Measurements from ENCODE around the gene RORC. TPM values are rescaled to one million over a fixed set of nuclear protein-coding genes. Genes with fewer than 3 reads are reported as not detected.

Gene RORC
- total and polyA plus RNA-seq, 2 of the 8 experiments (the other 6 are each of a cell fraction or from before 2014, with no cell fraction given) = 0.44 to 0.54 TPM

- TF ChIP-seq, protein P1, sequence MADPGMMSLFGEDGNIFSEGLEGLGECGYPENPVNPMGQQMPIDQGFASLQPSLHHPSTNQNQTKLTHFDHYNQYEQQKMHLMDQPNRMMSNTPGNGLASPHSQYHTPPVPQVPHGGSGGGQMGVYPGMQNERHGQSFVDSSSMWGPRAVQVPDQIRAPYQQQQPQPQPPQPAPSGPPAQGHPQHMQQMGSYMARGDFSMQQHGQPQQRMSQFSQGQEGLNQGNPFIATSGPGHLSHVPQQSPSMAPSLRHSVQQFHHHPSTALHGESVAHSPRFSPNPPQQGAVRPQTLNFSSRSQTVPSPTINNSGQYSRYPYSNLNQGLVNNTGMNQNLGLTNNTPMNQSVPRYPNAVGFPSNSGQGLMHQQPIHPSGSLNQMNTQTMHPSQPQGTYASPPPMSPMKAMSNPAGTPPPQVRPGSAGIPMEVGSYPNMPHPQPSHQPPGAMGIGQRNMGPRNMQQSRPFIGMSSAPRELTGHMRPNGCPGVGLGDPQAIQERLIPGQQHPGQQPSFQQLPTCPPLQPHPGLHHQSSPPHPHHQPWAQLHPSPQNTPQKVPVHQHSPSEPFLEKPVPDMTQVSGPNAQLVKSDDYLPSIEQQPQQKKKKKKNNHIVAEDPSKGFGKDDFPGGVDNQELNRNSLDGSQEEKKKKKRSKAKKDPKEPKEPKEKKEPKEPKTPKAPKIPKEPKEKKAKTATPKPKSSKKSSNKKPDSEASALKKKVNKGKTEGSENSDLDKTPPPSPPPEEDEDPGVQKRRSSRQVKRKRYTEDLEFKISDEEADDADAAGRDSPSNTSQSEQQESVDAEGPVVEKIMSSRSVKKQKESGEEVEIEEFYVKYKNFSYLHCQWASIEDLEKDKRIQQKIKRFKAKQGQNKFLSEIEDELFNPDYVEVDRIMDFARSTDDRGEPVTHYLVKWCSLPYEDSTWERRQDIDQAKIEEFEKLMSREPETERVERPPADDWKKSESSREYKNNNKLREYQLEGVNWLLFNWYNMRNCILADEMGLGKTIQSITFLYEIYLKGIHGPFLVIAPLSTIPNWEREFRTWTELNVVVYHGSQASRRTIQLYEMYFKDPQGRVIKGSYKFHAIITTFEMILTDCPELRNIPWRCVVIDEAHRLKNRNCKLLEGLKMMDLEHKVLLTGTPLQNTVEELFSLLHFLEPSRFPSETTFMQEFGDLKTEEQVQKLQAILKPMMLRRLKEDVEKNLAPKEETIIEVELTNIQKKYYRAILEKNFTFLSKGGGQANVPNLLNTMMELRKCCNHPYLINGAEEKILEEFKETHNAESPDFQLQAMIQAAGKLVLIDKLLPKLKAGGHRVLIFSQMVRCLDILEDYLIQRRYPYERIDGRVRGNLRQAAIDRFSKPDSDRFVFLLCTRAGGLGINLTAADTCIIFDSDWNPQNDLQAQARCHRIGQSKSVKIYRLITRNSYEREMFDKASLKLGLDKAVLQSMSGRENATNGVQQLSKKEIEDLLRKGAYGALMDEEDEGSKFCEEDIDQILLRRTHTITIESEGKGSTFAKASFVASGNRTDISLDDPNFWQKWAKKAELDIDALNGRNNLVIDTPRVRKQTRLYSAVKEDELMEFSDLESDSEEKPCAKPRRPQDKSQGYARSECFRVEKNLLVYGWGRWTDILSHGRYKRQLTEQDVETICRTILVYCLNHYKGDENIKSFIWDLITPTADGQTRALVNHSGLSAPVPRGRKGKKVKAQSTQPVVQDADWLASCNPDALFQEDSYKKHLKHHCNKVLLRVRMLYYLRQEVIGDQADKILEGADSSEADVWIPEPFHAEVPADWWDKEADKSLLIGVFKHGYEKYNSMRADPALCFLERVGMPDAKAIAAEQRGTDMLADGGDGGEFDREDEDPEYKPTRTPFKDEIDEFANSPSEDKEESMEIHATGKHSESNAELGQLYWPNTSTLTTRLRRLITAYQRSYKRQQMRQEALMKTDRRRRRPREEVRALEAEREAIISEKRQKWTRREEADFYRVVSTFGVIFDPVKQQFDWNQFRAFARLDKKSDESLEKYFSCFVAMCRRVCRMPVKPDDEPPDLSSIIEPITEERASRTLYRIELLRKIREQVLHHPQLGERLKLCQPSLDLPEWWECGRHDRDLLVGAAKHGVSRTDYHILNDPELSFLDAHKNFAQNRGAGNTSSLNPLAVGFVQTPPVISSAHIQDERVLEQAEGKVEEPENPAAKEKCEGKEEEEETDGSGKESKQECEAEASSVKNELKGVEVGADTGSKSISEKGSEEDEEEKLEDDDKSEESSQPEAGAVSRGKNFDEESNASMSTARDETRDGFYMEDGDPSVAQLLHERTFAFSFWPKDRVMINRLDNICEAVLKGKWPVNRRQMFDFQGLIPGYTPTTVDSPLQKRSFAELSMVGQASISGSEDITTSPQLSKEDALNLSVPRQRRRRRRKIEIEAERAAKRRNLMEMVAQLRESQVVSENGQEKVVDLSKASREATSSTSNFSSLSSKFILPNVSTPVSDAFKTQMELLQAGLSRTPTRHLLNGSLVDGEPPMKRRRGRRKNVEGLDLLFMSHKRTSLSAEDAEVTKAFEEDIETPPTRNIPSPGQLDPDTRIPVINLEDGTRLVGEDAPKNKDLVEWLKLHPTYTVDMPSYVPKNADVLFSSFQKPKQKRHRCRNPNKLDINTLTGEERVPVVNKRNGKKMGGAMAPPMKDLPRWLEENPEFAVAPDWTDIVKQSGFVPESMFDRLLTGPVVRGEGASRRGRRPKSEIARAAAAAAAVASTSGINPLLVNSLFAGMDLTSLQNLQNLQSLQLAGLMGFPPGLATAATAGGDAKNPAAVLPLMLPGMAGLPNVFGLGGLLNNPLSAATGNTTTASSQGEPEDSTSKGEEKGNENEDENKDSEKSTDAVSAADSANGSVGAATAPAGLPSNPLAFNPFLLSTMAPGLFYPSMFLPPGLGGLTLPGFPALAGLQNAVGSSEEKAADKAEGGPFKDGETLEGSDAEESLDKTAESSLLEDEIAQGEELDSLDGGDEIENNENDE (IDR thresholded peaks at IDR 0.05; ENCODE audit: insufficient replicate concordance, low read length) = no peak
- TF ChIP-seq FOSL1 (IDR thresholded peaks at IDR 0.05; ENCODE audit: insufficient read depth, low read depth, low read length) = no peak
Observed at GRCh38 chr1:151759241-151759640, 72.4 kb downstream of the RORC start (continued).

Data from H1 (cell line).